ENCODE data around the gene MYLK4.

DNA sequence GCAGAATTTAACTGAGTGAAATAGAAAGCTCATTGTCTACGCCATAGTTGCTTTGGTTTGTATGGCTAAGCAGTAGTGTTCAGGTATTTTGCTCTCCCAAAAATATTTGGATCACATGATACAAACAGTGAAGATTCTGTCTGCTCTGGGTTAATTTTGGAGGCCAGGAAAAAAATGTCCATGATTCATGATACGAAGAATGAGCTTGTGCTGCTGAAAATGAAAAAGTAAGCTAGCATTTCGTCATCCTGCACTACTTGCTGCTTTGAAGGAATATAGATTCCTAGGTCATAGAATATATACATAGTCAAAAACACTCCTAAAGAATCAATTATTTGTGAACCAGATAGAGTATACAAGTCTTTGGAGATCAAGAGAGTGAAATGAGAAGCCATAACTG, 22.7 kb upstream of the MYLK4 start:
- no peak for TF ChIP-seq POLR2A (IDR thresholded peaks at IDR 0.05; ENCODE audit: low read length)
- TF ChIP-seq GATA1 (IDR thresholded peaks at IDR 0.05; ENCODE audit: low read depth, low read length), result no peak
